KOPT-K1 (cell line): Measurements from ENCODE around the gene EPB41L1.
"Not testable (repeated sequence)": the region's sequence is repeated elsewhere in the genome, so short reads cannot be mapped to it uniquely, and the experiment has no call there.

ENCODE experiments used
- H3K27ac ChIP-seq: fragments of 200-600 bp; sonication (generic); 2 replicates; pipeline ENCODE4 v1.5.1; 2016; ENCODE audit warnings: antibody characterized with exemption, mild to moderate bottlenecking, low read depth, low read length; ENCODE audit not compliant: poor library complexity, severe bottlenecking
- H3K36me3 ChIP-seq: fragments of 200-600 bp; sonication (generic); 2 replicates; pipeline ENCODE4 v1.5.1; 2017; ENCODE audit warnings: antibody characterized with exemption, mild to moderate bottlenecking, low read length, moderate library complexity; ENCODE audit not compliant: insufficient read depth
- H3K9me3 ChIP-seq: fragments of 200-600 bp; sonication (generic); 2 replicates; pipeline ENCODE4 v1.5.1; 2017; ENCODE audit warnings: antibody characterized with exemption, low read length, mild to moderate bottlenecking; ENCODE audit not compliant: insufficient read depth, poor library complexity, severe bottlenecking

EPB41L1 gene

DNA sequence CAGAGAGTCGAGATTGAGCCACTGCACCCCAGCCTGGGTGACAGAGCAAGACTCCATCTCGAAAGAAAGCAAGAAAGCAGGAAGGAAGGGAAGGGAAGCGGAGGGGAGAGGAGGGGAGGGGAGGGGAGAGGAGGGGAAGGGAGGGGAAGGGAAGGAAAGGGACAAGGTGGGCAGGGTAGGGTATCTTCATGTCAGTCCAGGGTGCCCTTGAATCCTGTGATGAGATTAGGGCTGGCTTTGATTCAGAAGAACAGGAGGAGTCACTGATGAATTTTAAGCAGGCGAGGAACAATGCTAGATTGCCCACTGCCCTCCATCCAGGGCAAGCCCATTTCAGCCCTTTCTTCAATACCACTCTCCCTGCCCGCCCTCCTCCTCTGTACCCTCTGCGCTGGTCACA lies 35.0 kb upstream of the EPB41L1 start:
- H3K9me3 ChIP-seq = no peaks in the 10 kb centered on the region
- H3K36me3 ChIP-seq = no peaks in the 10 kb centered on the region
- H3K27ac ChIP-seq = no peak overlapping the region

DNA sequence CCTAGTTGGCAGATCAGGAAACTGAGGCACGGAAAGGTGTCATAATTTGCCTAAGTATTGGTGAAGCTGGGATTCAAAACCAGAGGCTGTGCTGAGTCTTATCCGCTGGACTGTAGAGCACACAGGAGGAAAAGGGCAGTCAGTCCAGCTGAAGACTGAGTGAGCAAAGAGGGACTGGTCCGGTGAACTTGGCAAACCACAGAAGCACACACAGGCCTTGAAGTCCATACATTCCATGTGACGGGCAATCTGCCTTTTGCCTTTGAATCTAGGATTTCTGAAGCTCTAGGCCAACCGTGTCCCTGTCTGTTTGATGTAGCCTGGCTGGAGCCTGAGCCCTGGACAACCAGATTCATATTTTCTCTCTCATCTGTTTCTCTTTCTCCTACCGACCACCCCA lies 34.3 kb upstream of the EPB41L1 start:
- H3K36me3 ChIP-seq = no peaks in the 10 kb centered on the region
- no peaks in the 10 kb centered on the region for H3K9me3 ChIP-seq
- H3K27ac ChIP-seq = no peak overlapping the region

DNA sequence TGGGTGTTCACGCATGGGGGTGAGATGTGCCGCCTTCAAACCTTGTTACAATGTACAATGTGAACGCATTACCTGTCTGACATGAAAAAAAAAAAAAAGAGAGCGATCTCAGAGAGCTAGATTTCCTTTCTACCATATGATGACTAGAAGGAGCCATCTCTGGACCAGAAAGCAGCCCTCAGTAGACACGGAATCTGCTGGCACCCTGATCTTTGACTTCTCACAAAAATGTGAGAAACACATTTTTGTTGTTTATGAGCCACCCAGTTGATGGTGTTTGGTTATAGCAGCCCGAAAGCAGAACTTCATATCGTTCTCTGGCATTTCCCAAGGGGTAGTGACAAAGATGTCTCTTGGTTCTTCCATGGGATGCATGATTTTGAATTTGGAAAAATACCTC lies 33.5 kb upstream of the EPB41L1 start:
- Histone ChIP-seq H3K9me3 (no peaks in the 10 kb centered on the region), H3K27ac (no peak overlapping the region), H3K36me3 (no peaks in the 10 kb centered on the region)

DNA sequence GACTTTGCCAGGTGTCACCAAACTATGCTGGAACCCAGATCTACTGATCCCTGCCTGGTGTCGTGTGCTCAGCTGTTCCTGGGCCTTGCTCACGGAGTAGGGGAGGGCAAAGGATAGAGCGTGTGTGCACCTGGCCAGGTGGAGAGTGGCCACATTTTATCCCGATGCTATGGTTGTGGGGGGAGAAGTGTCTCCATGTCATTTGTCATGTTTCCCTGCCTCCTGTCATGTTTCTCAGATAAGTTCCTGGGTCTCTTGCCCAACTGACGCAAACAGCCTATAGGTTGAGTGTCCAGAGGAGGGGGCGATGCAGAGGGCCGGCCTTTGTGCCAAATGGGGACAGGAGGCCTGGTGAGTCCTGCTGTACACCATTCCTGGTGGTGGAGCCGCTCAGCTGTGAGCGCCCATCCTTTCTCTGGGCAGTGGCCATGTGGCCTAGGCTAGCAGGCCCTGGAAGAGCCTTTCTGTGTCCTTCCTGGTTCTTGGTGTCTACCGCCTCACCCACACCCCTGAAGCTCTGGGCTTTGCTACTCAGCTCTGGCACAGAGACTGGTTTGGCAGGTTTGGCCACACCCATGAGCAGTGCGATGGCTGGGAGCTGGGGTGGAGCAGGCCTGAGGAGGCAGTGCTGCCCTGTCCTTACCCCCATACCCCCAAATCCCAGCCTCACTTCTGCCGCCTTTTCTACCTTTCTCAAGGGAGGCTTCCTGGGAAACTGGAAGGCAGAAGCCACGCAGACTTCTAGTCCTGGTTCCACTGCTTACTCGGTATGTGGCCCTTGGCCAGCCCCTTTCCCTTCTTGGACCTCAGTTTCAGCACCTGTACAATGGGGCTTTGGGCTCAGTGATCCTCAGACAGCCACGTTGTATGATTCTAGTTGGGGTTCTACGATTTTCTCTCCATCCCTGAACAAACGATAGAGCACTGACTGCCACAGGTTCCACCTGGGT lies 32.3 kb upstream of the EPB41L1 start:
- no peak overlapping the region for H3K27ac ChIP-seq
- H3K9me3 ChIP-seq = no peaks in the 10 kb centered on the region
- H3K36me3 ChIP-seq = no peaks in the 10 kb centered on the region

DNA sequence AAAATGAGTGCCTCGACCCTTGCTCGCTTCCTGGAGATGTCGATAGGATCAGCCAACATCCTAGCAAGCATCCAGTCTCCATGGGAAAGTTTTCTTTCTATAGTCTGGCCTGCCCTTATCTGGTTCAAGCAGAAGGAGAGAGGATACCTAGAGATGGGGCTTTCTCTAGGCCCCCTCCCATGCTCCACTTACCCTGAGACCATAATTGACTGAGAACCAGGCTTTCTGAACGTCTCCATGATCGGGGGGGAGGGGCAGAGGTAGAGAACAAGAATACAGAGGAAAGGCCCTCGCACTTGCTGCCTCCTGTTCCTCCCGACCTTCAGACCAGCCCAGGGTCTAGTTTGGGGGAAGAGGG lies 31.6 kb upstream of the EPB41L1 start:
- Histone ChIP-seq H3K36me3 (no peaks in the 10 kb centered on the region), H3K27ac (no peak overlapping the region), H3K9me3 (no peaks in the 10 kb centered on the region)

DNA sequence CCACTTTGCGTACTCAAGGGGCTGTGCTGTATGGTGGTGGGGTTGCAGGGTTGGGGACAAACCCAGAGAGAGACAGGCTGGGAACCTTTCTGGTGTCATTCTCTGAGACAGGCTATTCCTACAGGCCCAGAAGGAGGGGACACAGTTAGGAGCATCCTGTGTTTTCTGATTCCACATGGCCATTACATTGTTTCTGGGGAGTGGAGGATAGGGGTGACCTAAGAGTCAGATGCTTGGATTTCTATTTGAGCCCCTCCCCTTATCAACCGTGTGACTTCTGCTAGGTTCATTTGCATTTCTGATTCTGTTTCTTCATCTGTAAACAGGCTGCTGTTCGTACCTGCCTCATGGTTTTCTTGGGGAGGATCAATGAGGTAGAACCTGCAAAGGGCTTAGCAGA lies 29.4 kb upstream of the EPB41L1 start:
- Histone ChIP-seq H3K27ac (no peak overlapping the region), H3K9me3 (no peaks in the 10 kb centered on the region), H3K36me3 (no peaks in the 10 kb centered on the region)

DNA sequence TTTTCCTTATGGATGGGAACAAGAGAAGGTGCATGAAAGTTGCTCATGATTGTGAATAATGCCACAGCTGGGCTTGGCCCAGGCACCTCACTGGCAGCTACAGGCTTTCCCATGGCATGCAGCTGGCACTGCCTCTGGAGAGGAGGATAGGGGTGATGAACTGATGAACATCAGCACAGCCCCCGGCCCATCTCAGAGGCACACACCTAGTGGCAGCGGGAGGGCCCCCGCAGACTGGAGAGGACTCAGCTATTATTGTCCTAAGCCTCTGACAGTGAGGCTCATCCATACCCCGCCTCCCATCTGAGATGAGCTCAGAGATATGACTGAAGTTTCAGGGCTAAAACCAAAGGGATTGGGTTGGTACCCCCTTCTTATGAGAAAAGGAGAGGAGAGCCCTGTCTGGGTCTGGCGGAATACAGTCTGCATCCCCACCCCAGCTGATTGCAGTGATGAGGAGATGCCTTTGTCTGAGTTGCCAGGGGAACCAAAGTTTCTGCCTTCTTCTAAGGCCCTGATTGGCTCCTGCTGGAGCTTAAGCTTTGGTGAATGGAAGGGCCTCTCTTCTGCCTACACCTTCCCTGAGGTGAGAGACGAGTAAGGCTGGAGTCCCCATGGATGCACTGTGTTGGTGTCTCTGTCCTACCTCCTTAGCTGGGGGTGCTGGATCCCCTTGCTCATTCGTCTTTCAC lies 27.6 kb upstream of the EPB41L1 start:
- no peaks in the 10 kb centered on the region for H3K9me3 ChIP-seq
- no peak overlapping the region for H3K27ac ChIP-seq
- H3K36me3 ChIP-seq = no peaks in the 10 kb centered on the region

DNA sequence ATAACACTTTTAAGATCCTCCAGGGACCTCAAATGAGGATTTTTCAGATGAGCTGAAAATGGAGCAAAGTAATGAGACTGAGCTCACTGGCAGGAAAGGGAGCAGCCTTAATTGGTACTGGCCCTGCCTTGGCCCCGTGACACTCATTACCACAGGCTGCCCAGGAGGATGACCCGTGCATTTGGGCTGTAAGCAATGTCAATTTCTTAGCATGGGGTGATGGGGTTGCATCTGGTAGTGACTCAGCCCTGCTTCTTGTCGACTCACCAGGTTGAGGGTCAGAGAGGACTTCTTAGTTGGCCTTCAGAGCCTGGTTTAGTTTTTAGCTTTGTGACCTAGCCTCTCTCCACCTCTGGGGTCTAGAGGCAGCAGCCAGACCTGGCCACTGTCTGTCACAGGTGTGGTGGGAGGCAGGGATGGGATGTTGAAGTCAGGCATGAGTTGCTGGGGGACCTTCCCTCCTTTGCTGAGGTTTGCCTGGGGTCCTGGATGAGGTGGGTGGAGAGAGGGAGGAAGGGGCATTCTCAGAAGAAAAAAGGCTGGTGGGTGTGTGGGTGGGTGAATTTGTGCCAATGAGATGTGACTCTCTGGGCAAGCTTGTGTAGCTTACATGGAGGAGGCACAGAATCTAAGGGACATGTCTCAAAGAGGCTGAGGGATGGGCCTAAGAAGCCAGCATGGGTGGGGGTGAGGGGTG lies 25.9 kb upstream of the EPB41L1 start:
- Histone ChIP-seq H3K27ac (no peak overlapping the region), H3K36me3 (no peaks in the 10 kb centered on the region), H3K9me3 (no peaks in the 10 kb centered on the region)

DNA sequence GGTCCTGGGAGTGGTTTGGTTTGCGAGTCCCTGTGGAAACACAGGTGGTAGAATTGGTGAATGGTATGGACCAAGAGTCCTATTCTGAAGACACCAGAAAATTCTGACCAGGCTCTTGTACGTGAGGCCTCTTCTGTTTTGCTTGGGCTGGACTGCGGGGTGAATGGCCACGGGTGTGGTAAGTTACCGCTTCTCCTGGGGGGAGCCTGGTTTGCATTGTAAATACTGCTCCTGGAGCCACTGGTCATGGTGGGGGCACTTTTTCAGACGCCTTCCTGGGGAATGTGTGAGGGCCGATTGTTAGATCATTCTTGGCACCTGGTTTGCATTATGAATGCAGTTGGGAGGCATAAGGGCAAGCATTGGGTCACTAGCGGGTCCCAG lies 25.4 kb upstream of the EPB41L1 start:
- no peaks in the 10 kb centered on the region for H3K36me3 ChIP-seq

DNA sequence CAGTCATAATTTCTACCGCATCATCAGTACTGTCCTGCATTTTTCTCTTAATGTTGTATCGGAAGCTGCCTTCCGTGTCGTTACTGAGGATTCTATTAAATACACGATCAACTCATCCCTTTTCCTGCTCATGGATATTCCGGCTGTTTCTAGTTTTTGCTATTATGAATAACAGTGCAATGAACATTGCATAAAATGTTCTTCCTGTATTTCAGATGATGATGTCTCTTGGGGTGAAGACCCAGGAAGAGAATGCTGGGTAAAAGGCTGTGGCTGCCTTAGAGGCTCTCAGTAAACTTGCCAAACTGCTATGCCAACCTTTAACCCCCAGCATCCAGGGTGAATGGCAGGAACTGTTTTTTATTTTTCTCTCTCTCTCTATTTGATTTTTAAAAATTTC lies 24.1 kb upstream of the EPB41L1 start:
- Histone ChIP-seq H3K36me3 (no peaks in the 10 kb centered on the region), H3K27ac (no peak overlapping the region)

More for the DNA sequence above, 25.4 kb upstream of the EPB41L1 start:
- Histone ChIP-seq H3K9me3 (no peaks in the 10 kb centered on the region), H3K27ac (no peak overlapping the region)

DNA sequence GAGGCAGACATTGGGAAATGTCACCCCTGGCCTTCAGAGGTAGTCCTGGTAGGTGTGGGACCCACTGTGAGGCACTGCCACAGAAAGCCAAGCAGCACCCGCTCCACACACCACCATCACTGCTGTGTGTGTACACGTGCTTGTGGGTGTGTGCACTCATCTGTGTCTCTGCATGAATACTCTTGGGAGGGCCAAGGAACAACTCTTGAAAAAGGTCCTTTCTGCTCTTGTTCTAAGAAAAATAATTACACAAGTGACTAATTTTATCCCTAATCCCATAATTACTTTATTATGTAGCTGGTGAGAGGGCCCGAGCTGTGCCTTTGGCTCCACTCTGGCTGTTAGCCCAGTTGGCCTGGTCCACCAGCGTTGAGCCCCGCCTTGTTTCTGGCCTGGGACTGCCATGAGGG lies 21.7 kb upstream of the EPB41L1 start:
- Histone ChIP-seq H3K36me3 (no peaks in the 10 kb centered on the region), H3K9me3 (no peaks in the 10 kb centered on the region), H3K27ac (no peak overlapping the region)

More for the DNA sequence above, 24.1 kb upstream of the EPB41L1 start:
- no peaks in the 10 kb centered on the region for H3K9me3 ChIP-seq

DNA sequence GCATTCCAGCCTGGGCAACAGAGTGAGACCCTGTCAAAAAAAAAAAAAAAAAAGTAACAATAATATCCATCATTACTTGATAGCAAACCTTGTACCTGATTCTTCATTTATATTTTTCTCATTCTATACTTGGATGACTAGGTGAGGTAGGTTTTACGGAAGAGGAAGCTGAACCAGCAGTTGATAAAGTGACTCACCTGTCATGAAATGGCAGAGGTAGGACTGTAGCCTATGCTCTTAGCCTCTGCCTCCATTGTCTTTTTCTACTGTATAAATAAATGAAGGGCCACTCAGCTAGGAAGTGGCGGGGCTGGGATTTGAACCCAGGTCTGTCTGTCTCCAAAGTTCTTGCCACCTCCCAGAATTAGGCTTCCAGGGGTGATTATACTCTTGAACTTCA lies 20.7 kb upstream of the EPB41L1 start:
- no peak overlapping the region for H3K27ac ChIP-seq
- H3K36me3 ChIP-seq = no peaks in the 10 kb centered on the region
- H3K9me3 ChIP-seq = no peaks in the 10 kb centered on the region

DNA sequence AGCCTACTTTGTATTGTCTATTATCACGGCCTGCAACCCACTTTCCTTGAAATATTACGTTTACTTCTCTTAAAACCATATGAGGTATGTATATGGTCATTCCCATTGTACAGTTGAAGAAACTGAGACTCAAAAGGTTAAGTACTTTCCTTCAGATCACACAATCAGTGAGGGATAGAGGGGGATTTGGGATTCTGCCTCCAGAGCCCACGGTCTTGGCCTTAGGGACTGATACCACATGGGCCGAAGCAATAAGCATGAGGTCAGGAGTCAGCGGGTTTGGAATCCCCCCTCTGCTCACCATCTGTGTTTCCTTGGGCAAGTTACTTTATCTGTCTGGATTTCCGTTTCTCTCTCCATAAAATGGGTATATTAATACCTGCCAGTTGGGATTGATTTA lies 19.4 kb upstream of the EPB41L1 start:
- H3K9me3 ChIP-seq = no peaks in the 10 kb centered on the region
- H3K27ac ChIP-seq = no peak overlapping the region
- no peaks in the 10 kb centered on the region for H3K36me3 ChIP-seq

DNA sequence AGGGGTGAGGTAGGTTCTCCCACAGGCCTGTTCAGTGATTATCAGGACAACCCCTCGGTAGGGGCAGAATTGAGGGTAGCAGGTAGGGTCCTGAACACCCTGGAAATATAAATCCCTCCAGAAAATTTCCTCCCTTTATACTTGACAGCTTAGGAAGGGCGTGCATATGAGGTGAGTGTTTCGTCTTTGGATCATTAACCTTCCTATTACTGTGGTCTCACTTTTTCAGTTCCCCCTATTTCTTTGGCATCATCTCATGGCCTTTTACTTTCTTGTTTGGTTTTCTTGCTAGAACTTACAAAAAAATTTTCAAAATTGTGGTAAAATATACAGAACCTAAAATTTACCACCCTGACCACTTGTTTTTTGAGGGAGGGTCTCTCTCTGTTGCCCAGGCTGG lies 18.7 kb upstream of the EPB41L1 start:
- Histone ChIP-seq H3K9me3 (no peaks in the 10 kb centered on the region), H3K27ac (no peak overlapping the region), H3K36me3 (no peaks in the 10 kb centered on the region)

DNA sequence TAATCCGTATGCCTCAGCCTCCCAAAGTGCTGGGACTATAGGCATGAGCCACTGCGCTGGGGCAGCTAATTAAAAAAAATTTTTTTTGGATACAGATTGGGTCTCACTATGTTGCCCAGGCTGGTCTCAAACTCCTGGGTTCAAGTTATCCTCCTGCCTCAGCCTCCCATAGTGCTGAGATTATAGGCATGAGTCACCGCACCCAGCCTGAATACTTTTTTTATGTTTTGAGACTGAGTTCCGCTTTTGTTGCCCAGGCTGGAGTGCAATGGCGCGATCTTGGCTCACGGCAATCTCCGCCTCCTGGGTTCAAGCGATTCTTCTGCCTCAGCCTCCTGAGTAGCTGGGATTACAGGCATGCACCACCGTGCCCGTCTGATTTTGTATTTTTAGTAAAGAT lies 17.2 kb upstream of the EPB41L1 start:
- H3K36me3 ChIP-seq, H3K9me3 ChIP-seq, H3K27ac ChIP-seq: not testable (repeated sequence)
